ENCODE results near the gene RBBP5. TPM values are rescaled to one million over a fixed set of nuclear protein-coding genes. Genes with fewer than 3 reads are reported as not detected.

The RBBP5 gene
- total RNA-seq, 1 experiment from 2014 or later: 17.3 TPM

DNA sequence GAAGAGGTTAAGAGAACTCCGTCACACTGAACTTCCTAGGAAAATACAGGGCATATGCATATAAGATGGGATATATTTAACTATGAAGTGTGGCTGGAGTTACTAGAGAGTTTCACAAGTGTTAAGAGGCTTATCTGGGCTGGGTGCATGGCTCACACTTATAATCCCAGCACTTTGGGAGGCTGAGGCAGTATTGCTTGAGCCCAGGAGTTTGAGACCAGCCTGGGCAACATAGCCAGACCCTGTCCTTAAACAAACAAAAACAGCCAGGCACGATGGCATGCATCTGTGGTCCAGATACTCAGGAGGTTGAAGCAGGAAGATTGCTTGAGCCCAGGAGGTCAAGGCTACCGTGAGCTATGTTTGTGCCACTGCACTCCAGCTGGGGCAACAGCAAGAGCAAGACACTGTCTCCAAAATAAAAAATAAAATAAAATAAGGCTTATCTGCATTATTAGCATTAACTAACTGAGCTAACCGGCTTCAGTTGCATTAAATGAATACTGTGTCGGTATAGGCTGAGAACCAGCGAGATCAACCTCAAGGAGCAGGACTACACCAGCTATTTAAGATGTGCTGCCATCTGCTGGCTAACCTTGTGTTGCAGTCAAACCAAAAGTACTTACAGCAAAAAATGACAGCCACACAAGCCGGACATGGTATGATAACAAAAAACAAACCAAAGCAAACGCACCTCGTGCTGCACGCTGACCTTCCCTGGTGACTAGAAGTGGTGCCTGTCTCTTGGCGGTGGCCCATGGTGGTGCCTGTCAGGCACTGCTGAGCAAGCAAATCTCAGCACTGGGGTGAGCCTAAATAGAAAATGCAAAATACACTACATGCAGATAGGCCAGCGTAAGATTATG lies 19.7 kb upstream of the RBBP5 start:
- WGBS (ENCODE audit: extremely low coverage, insufficient read length, low lambda C conversion rate): no CpG with 5 or more reads among the region's 12 CpGs
- Histone ChIP-seq H2BK120ac (ENCODE audit: low read depth, low read length, poor library complexity, severe bottlenecking) (no peak overlapping the region), H3K23me2 (ENCODE audit: insufficient read length, low read depth, low read length, poor library complexity, severe bottlenecking) (no peaks in the 10 kb centered on the region), H2BK12ac (ENCODE audit: insufficient read length, low read depth, low read length) (no peak overlapping the region), H2BK5ac (ENCODE audit: insufficient read length, low read length) (no peak overlapping the region), H2BK20ac (ENCODE audit: low read depth, low read length, poor library complexity, severe bottlenecking) (no peak overlapping the region), H3K9ac (ENCODE audit: extremely low read depth, insufficient read length, low read length) (no peak overlapping the region), H2AK5ac (ENCODE audit: insufficient read length, low read length) (no peak overlapping the region), H2BK15ac (ENCODE audit: low read depth, low read length) (no peak overlapping the region), H3K4me1 (ENCODE audit: insufficient read depth, low read length) (peaks cover 5% of the 10 kb centered on the region; the same call in 1 of the 2 replicates), H3K14ac (ENCODE audit: insufficient read depth, low read length) (no peak overlapping the region), H3K23ac (ENCODE audit: insufficient read length, low read depth, low read length) (no peak overlapping the region), H3K4me2 (ENCODE audit: insufficient read depth, insufficient read length, low read length) (no peak overlapping the region), H4K5ac (ENCODE audit: insufficient read length, low read depth, low read length) (no peak overlapping the region), H4K20me1 (ENCODE audit: control insufficient read depth, insufficient read depth, insufficient read length) (no peaks in the 10 kb centered on the region), H2AFZ (ENCODE audit: low read length) (no peak overlapping the region), H3K9me3 (ENCODE audit: control insufficient read depth, low read depth, low read length) (no peaks in the 10 kb centered on the region), H3K4ac (ENCODE audit: low read depth, low read length) (no peak overlapping the region), H3K79me2 (ENCODE audit: insufficient read depth, low read length) (no peaks in the 10 kb centered on the region), H3K27me3 (ENCODE audit: insufficient read depth, low read length) (no peaks in the 10 kb centered on the region), H3K79me1 (ENCODE audit: insufficient read depth, low read depth, low read length, poor library complexity, severe bottlenecking) (no peaks in the 10 kb centered on the region), H3T11ph (ENCODE audit: low read length) (no peak overlapping the region), H4K91ac (ENCODE audit: insufficient read length, low read depth, low read length) (no peak overlapping the region), H3K56ac (ENCODE audit: insufficient read length, low read depth, low read length) (no peak overlapping the region), H4K8ac (replicated peaks; ENCODE audit: insufficient read length, low read depth, low read length) (no peak overlapping the region), H3K18ac (ENCODE audit: insufficient read length, low read depth, low read length) (no peak overlapping the region), H3K27ac (ENCODE audit: insufficient read length, low read depth, low read length) (no peak overlapping the region)
- no peaks in the 10 kb centered on the region for H3K27me3 Mint-ChIP-seq (ENCODE audit: low read depth)
- DNase-seq: peak; percentile 78
- H3K36me3 Mint-ChIP-seq (ENCODE audit: insufficient read depth in 1 of 3, low read depth in 3 of 3): peaks cover 10 to 24% (median 12%) of the 10 kb centered on the region in 3 experiments; a peak in 6 of 7 replicates
- H3K27ac Mint-ChIP-seq: no peak overlapping the region
- no peak overlapping the region; a peak in 1 of 5 replicates for H3K4me3 Mint-ChIP-seq
- H3K9me3 Mint-ChIP-seq: peaks cover 14 to 18% of the 10 kb centered on the region in 2 experiments
- peaks cover 22 to 25% of the 10 kb centered on the region in 2 experiments for H3K4me1 Mint-ChIP-seq
- TF ChIP-seq CTCF (conservative IDR thresholded peaks at IDR 0.05): peak; percentile 80
